ENCODE results near the gene MS4A18. TPM values are rescaled to one million over a fixed set of nuclear protein-coding genes. Genes with fewer than 3 reads are reported as not detected.

MS4A18 gene
- total RNA-seq, 1 experiment from 2014 or later, result not detected

DNA sequence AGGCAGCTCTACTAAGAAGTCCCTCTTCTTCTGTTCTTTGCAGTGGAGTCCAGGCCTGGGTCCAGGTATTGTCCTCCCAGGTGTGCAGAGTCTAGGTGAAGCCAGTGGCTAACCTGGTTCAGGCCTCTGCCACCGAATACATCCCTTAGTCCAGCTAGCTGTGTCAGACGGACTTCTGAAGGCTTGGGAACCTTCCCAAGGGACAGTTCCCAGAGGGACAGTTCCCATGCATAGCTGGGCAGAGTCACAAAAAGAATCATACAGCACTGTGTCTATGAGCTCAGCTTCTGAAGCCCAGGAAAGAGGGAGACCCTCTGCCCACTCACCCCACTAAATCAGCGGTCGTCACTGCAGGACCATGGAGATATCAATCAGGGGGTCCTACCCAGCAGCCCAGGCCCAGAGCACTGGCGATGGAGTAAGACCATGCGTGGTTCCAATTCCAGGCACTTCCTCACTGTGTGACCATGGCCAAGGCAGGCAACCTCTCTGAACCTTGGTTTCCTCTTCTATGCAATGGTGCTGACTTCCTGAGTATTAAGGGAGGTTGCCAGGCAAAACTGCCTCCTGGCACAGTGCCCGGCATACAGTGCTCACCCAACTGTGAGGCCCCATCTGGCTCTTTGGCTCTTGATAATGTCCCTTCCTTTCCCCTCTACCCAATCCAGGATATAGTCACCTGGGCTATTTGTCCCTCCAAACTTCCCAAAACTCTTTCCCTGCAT lies 64.0 kb downstream of the MS4A18 start (continued):
- TF ChIP-seq, protein P1, sequence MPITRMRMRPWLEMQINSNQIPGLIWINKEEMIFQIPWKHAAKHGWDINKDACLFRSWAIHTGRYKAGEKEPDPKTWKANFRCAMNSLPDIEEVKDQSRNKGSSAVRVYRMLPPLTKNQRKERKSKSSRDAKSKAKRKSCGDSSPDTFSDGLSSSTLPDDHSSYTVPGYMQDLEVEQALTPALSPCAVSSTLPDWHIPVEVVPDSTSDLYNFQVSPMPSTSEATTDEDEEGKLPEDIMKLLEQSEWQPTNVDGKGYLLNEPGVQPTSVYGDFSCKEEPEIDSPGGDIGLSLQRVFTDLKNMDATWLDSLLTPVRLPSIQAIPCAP (CRISPR knock-in tag; IDR thresholded peaks at IDR 0.05), result no peak
- TF ChIP-seq PRRX2 (CRISPR knock-in tag; IDR thresholded peaks at IDR 0.05), result no peak
- TF ChIP-seq SMAD4 (CRISPR knock-in tag; IDR thresholded peaks at IDR 0.05), result no peak
- no peak for TF ChIP-seq TEAD4 (CRISPR knock-in tag; IDR thresholded peaks at IDR 0.05)
- no peak for TF ChIP-seq ZNF671 (CRISPR knock-in tag; IDR thresholded peaks at IDR 0.05)

DNA sequence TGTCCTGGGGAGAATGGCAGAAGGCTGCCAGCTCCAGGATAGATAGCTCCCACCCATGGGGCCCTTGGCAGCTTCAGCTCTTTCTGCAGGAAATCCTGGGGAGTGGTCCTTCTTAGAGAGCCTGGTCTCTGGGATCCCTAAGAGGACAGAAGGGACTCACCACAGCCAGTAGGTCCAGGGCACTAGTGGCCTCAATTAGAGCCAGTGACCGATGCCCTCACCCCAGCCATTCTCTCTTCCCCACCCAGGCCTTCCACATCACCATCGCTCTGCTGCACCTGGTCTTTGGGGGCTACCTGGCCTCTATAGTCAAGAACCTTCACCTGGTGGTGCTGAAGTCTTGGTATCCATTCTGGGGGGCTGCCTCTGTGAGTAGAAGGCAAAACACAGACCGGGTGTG lies 66.2 kb downstream of the MS4A18 start:
- ATAC-seq, result no peak
- DNase-seq (ENCODE audit: low spot score), result no peak
- POLR2A ChIA-PET, result no interaction called here
- Mint-ChIP-seq H3K9me3 (peaks cover 44% of the 10 kb centered on the region), H3K4me1 (no peaks in the 10 kb centered on the region), H3K36me3 (peaks cover 23% of the 10 kb centered on the region), H3K27ac (no peak overlapping the region), H3K4me3 (no peak overlapping the region), H3K27me3 (ENCODE audit: low read depth) (peaks cover 19% of the 10 kb centered on the region)
- TF ChIP-seq, protein P2, sequence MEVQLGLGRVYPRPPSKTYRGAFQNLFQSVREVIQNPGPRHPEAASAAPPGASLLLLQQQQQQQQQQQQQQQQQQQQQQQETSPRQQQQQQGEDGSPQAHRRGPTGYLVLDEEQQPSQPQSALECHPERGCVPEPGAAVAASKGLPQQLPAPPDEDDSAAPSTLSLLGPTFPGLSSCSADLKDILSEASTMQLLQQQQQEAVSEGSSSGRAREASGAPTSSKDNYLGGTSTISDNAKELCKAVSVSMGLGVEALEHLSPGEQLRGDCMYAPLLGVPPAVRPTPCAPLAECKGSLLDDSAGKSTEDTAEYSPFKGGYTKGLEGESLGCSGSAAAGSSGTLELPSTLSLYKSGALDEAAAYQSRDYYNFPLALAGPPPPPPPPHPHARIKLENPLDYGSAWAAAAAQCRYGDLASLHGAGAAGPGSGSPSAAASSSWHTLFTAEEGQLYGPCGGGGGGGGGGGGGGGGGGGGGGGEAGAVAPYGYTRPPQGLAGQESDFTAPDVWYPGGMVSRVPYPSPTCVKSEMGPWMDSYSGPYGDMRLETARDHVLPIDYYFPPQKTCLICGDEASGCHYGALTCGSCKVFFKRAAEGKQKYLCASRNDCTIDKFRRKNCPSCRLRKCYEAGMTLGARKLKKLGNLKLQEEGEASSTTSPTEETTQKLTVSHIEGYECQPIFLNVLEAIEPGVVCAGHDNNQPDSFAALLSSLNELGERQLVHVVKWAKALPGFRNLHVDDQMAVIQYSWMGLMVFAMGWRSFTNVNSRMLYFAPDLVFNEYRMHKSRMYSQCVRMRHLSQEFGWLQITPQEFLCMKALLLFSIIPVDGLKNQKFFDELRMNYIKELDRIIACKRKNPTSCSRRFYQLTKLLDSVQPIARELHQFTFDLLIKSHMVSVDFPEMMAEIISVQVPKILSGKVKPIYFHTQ (CRISPR knock-in tag; IDR thresholded peaks at IDR 0.05), result no peak
- TF ChIP-seq ZNF219 (CRISPR knock-in tag; IDR thresholded peaks at IDR 0.05; ENCODE audit: borderline replicate concordance) (no peak), CREM (CRISPR knock-in tag; IDR thresholded peaks at IDR 0.05) (no peak), ZNF396 (CRISPR knock-in tag; IDR thresholded peaks at IDR 0.05; ENCODE audit: borderline replicate concordance) (no peak), FOXJ3 (CRISPR knock-in tag; IDR thresholded peaks at IDR 0.05; ENCODE audit: borderline replicate concordance) (no peak), RORB (CRISPR knock-in tag; IDR thresholded peaks at IDR 0.05) (no peak), PRRX2 (CRISPR knock-in tag; IDR thresholded peaks at IDR 0.05) (no peak), ZNF138 (CRISPR knock-in tag; conservative IDR thresholded peaks at IDR 0.05) (no peak)
- TF ChIP-seq, protein P3, sequence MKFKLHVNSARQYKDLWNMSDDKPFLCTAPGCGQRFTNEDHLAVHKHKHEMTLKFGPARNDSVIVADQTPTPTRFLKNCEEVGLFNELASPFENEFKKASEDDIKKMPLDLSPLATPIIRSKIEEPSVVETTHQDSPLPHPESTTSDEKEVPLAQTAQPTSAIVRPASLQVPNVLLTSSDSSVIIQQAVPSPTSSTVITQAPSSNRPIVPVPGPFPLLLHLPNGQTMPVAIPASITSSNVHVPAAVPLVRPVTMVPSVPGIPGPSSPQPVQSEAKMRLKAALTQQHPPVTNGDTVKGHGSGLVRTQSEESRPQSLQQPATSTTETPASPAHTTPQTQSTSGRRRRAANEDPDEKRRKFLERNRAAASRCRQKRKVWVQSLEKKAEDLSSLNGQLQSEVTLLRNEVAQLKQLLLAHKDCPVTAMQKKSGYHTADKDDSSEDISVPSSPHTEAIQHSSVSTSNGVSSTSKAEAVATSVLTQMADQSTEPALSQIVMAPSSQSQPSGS (CRISPR knock-in tag; IDR thresholded peaks at IDR 0.05; ENCODE audit: borderline replicate concordance, low read depth), result no peak
- TF ChIP-seq, protein P4, sequence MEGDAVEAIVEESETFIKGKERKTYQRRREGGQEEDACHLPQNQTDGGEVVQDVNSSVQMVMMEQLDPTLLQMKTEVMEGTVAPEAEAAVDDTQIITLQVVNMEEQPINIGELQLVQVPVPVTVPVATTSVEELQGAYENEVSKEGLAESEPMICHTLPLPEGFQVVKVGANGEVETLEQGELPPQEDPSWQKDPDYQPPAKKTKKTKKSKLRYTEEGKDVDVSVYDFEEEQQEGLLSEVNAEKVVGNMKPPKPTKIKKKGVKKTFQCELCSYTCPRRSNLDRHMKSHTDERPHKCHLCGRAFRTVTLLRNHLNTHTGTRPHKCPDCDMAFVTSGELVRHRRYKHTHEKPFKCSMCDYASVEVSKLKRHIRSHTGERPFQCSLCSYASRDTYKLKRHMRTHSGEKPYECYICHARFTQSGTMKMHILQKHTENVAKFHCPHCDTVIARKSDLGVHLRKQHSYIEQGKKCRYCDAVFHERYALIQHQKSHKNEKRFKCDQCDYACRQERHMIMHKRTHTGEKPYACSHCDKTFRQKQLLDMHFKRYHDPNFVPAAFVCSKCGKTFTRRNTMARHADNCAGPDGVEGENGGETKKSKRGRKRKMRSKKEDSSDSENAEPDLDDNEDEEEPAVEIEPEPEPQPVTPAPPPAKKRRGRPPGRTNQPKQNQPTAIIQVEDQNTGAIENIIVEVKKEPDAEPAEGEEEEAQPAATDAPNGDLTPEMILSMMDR (IDR thresholded peaks at IDR 0.05), result no peak
- TF ChIP-seq, protein P5, sequence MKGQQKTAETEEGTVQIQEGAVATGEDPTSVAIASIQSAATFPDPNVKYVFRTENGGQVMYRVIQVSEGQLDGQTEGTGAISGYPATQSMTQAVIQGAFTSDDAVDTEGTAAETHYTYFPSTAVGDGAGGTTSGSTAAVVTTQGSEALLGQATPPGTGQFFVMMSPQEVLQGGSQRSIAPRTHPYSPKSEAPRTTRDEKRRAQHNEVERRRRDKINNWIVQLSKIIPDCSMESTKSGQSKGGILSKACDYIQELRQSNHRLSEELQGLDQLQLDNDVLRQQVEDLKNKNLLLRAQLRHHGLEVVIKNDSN (CRISPR knock-in tag; IDR thresholded peaks at IDR 0.05), result no peak
- TF ChIP-seq, protein P6, sequence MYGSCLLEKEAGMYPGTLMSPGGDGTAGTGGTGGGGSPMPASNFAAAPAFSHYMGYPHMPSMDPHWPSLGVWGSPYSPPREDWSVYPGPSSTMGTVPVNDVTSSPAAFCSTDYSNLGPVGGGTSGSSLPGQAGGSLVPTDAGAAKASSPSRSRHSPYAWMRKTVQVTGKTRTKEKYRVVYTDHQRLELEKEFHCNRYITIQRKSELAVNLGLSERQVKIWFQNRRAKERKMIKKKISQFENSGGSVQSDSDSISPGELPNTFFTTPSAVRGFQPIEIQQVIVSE (CRISPR knock-in tag; IDR thresholded peaks at IDR 0.05; ENCODE audit: borderline replicate concordance), result no peak
- TF ChIP-seq, protein P7, sequence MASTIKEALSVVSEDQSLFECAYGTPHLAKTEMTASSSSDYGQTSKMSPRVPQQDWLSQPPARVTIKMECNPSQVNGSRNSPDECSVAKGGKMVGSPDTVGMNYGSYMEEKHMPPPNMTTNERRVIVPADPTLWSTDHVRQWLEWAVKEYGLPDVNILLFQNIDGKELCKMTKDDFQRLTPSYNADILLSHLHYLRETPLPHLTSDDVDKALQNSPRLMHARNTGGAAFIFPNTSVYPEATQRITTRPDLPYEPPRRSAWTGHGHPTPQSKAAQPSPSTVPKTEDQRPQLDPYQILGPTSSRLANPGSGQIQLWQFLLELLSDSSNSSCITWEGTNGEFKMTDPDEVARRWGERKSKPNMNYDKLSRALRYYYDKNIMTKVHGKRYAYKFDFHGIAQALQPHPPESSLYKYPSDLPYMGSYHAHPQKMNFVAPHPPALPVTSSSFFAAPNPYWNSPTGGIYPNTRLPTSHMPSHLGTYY (CRISPR knock-in tag; IDR thresholded peaks at IDR 0.05), result no peak
- TF ChIP-seq, protein P8, sequence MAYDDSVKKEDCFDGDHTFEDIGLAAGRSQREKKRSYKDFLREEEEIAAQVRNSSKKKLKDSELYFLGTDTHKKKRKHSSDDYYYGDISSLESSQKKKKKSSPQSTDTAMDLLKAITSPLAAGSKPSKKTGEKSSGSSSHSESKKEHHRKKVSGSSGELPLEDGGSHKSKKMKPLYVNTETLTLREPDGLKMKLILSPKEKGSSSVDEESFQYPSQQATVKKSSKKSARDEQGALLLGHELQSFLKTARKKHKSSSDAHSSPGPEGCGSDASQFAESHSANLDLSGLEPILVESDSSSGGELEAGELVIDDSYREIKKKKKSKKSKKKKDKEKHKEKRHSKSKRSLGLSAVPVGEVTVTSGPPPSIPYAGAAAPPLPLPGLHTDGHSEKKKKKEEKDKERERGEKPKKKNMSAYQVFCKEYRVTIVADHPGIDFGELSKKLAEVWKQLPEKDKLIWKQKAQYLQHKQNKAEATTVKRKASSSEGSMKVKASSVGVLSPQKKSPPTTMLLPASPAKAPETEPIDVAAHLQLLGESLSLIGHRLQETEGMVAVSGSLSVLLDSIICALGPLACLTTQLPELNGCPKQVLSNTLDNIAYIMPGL (CRISPR knock-in tag; IDR thresholded peaks at IDR 0.05), result no peak
- CTCF ChIA-PET, result interaction anchor here (0.9 to 1.5 kb wide), 3 partner anchors 15 to 109 kb away, joined by 3 to 7 read pairs (median 3); no protein-coding TSS in a partner anchor
